GM12864 (cell line): ENCODE data around the gene RAB28.

Source experiments
- DNase-seq: peaks from one replicate; pipeline ENCODE4 v3.0.0-alpha.2; 2011; ENCODE audit warnings: low read depth
- H3K4me3 ChIP-seq: 2 replicates; pipeline ENCODE4 v1.5.1; 2011; ENCODE audit warnings: mild to moderate bottlenecking, low read depth, low read length, control low read depth
- TF ChIP-seq, protein P1 (sequence below): IDR thresholded peaks from 2 replicates; pipeline ENCODE4 v1.5.1; 2011; ENCODE audit warnings: low read depth, mild to moderate bottlenecking, moderate library complexity, low read length, control low read depth, inconsistent platforms; ENCODE audit errors: missing control alignments

The RAB28 gene

DNA sequence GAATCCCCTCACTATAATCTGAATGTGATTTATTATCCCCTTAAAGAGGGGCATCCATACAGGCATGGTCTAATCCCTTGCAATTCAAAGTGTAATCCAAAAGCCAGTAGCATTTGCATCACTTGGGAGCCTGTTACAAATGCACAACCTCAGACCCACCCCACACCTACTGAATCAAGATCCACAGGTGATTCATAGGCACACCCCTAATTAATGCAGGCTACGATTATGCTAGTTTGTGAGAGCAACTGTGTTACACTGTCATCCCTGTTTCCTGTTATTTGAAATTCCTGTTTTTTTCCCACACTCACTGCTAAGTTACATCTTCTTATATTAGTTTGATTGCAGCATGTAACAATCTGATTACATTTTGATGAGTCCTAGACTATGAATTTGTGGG lies 120.0 kb downstream of the RAB28 start:
- H3K4me3 ChIP-seq, result no peak overlapping the region

GRCh38 chr4:13359809-13360208 lies 124.3 kb downstream of the RAB28 start:
- no peak for DNase-seq
- H3K4me3 ChIP-seq, result no peak overlapping the region
- TF ChIP-seq, protein P1, sequence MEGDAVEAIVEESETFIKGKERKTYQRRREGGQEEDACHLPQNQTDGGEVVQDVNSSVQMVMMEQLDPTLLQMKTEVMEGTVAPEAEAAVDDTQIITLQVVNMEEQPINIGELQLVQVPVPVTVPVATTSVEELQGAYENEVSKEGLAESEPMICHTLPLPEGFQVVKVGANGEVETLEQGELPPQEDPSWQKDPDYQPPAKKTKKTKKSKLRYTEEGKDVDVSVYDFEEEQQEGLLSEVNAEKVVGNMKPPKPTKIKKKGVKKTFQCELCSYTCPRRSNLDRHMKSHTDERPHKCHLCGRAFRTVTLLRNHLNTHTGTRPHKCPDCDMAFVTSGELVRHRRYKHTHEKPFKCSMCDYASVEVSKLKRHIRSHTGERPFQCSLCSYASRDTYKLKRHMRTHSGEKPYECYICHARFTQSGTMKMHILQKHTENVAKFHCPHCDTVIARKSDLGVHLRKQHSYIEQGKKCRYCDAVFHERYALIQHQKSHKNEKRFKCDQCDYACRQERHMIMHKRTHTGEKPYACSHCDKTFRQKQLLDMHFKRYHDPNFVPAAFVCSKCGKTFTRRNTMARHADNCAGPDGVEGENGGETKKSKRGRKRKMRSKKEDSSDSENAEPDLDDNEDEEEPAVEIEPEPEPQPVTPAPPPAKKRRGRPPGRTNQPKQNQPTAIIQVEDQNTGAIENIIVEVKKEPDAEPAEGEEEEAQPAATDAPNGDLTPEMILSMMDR, result no peak

More for the DNA sequence above, 120.0 kb downstream of the RAB28 start:
- TF ChIP-seq, protein P1, result no peak
- no peak for DNase-seq

GRCh38 chr4:13355111-13355880 lies 128.8 kb downstream of the RAB28 start:
- DNase-seq, result no peak
- TF ChIP-seq, protein P1, result no peak
- H3K4me3 ChIP-seq, result no peak overlapping the region

DNA sequence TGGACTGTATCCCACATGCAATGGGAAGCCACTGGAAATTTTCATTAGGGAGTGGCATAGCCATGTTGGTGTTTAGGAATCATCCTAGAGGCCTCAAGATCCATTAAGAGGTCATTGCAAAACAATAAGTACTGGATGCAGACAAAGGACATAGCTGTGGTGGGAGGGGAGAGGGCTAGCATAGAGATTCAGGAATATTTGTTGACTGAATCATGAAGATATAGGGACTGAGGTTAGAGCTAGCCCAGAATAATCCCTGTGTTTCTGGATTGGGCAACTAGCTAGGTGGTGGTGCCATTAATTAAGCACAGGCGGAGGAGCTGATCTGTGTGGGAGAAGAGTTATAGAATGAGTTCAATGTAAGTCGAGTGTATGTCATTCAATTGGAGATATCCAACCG lies 135.0 kb downstream of the RAB28 start:
- no peak for DNase-seq
- TF ChIP-seq, protein P1, result no peak
- H3K4me3 ChIP-seq, result no peak overlapping the region

DNA sequence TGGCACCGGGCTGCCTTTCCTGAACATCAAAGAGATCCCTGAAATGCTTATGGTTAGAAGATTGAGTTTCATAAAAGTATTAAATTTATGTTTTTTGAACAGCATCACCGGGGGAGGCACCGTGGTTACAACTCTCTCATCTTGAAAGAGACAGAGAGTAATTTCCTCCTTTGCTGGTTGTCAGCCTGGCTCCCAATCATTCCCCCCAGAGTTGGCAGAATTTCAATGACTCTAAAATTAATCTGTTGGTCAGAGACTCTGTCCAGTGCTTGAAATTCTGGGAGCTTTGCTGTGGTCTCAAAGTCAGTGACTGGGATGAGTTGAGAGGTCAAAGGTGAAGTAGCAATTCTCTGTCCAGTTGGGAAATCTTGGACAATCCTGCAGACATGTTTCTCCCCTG lies 135.9 kb downstream of the RAB28 start:
- no peak overlapping the region for H3K4me3 ChIP-seq
- no peak for DNase-seq
- TF ChIP-seq, protein P1, result no peak

DNA sequence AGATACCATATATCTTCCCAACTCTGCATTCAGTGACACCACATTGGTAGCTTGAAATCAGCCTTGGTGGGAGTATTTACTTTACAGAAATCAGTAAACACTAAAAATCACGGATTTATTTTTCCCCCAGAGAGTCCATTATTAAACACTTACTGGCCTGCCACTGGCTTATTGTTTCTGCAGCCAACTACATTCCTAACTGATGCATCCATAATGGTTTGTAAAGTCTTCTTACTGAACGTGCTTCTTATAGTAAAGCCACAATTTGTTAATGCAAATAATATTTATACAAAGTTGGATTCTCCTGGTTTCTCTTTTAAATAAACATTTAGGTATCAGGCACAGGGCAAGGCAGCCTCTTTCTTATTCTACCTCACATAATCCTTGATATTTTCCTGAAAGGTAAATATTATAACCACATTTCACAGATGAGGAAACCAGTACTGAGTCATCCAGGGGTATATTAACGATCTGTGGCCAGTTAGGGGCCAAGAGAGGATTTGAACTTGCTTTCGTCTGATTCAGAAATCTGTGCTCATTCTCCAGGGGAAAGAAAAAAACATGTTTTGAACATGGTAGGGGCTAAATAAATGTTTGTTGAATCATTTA lies 136.5 kb downstream of the RAB28 start:
- no peak for DNase-seq
- no peak overlapping the region for H3K4me3 ChIP-seq
- TF ChIP-seq, protein P1, result no peak
